CD4-positive, alpha-beta T cell treated with Interleukin-4 for 1 hour (primary cell): Measurements from ENCODE around the gene CLDN6.
A peak's percentile ranks its signal among the peaks of the same experiment; 100 is the strongest.

ENCODE experiments used
- DNase-seq, 2 donors: peaks; one replicate each; pipeline ENCODE4 v3.0.0-alpha.2; 2020 to 2022

CLDN6 gene

GRCh38 chr16:3026609-3027488 is 8.9 kb upstream of the CLDN6 start:
- no peak for DNase-seq

GRCh38 chr16:3026003-3026378 is 8.0 kb upstream of the CLDN6 start:
- DNase-seq, result no peak

GRCh38 chr16:3025032-3026002 is 7.3 kb upstream of the CLDN6 start:
- DNase-seq, result no peak

GRCh38 chr16:3023669-3024478 is 5.9 kb upstream of the CLDN6 start, which contains the start of the genes HCFC1R1 and THOC6:
TSS of gene HCFC1R1 (minus strand) at chr16:3023942. CDS start at chr16:3023941, 1 bp downstream.
TSS of gene THOC6 (plus strand) at chr16:3024035. CDS start at chr16:3024327, 292 bp downstream.
- peak; percentile 96 to 97 for DNase-seq

- DNase-seq, result no peak
These were observed 5.4 kb upstream of the CLDN6 start for GRCh38 chr16:3023415-3023668.

DNA sequence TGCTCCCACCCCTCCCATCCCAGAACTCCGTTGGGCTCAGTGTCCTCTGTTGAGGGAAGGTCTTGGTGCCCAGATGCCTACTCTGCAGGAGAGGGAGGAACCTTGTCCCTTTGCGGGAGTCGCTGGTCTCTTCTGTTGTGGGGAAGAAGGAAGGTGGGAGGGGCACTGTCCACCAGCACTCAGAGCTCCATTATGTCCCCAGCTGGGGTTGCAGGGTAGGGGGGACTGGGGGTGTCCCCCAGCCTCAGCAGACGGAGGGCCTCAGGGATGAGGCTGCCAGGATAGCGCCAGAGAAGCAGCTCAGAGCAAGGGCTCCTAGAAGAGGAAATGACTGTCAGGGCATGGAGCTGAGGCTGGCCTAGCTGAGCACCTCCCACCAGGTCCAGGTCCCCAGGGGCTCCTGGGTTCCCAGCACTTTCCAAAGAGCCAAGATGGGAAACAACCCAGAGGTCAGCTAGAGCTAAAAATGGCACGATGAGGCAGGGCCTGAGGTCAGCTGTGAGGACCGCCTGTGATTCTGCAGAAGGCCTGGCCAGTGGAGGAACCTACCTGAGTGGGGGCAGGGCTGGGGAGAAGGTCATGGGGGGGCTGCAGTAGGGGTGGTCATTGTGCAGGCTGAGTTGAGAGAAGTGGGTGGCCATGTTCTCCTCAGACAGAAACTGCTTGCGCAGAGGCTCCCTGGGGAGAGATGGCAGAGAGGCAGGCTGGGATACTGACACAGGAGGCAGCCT is 4.9 kb upstream of the CLDN6 start:
- DNase-seq, result no peak

GRCh38 chr16:3022208-3022683 is 4.3 kb upstream of the CLDN6 start:
- peak; percentile 61 to 73 for DNase-seq

DNA sequence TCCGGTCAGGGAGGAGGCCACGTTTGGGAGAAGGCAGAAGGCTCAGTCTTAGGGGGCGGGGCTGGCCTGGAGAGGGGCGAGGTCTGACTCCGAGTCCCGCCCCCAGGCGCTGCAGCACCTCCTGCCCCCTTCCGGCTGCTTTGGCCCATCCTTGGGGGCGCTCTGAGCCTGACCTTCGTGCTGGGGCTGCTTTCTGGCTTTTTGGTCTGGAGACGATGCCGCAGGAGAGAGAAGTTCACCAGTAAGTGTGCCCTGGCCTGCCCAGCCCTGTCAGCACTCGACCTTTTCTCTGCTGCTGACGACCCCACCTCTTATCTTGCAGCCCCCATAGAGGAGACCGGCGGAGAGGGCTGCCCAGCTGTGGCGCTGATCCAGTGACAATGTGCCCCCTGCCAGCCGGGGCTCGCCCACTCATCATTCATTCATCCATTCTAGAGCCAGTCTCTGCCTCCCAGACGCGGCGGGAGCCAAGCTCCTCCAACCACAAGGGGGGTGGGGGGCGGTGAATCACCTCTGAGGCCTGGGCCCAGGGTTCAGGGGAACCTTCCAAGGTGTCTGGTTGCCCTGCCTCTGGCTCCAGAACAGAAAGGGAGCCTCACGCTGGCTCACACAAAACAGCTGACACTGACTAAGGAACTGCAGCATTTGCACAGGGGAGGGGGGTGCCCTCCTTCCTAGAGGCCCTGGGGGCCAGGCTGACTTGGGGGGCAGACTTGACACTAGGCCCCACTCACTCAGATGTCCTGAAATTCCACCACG is 3.6 kb upstream of the CLDN6 start:
- peak; percentile 64 to 65 for DNase-seq

GRCh38 chr16:3020604-3021448 is 2.8 kb upstream of the CLDN6 start:
- peak; percentile 52 to 71 for DNase-seq

DNA sequence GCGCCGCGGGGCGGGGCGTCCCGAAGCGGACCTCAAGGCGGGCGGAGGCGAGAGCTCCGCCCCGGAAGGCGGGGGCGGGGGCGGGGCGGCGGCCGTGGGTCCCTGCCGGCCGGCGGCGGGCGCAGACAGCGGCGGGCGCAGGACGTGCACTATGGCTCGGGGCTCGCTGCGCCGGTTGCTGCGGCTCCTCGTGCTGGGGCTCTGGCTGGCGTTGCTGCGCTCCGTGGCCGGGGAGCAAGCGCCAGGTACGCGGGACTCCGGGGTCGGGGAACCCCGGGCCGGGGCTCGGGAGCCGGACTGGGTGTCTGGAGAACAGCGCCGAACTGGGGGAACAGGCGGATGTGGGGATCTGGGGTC is 2.2 kb upstream of the CLDN6 start, which contains the start of gene TNFRSF12A:
TNFRSF12A (plus strand) TSS at position 122 of the 357 bp plus-strand sequence; CDS start at position 152, 30 bp downstream.
- DNase-seq, result peak; percentile 73 to 74

GRCh38 chr16:3019594-3020246 is 1.7 kb upstream of the CLDN6 start:
- no peak for DNase-seq

GRCh38 chr16:3017344-3017743 is 639 bp downstream of the CLDN6 start:
- DNase-seq, result no peak

DNA sequence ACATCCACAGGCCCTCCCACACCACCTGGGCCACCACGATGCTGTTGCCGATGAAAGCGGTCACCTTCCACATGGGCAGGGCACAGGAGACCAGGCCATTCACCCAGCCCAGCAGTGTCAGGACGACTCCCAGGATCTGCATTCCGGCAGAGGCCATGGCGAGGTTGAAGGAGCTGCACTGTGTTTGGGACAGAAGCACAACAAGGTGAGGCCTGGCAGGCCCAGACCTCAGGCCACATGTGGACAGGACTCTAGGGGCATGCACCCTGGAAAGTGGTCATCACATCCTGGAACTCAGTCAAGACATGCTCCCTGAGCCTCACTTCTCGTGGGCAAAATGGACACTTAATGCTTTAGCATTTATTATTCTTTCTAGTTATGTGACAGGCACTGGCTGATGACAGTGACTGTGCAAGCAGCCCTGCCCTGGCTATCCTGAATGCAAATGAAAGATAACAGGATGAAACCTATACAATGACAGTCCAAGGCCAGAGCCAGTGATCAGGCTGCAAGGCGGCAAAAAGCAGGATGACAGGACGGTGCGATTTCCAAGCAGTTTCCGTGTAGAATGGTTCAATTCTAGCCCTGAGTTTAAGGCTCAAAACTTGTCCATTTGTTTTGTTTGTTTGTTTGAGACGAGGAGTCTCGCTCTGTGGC is 2.0 kb downstream of the CLDN6 start:
- no peak for DNase-seq

DNA sequence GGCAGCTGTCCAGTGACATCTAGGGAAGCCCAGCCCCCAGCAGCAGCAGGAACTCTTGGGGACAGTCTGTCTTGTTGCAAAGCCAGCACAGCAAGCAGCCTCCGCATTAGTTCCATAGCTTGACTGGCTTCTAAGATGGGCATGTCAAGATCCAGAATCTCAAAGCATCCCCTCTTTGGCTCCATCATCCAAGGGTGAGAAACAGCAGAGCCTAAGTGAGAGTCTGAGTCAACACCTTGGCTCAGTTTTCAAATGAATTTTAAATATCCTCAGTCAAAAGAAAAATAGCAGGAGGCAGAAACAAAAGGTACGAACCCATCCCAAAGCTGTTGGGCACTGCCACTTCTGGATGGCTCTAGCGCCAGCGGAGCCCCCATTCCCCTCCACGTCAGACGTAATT is 3.0 kb downstream of the CLDN6 start:
- no peak for DNase-seq

GRCh38 chr16:3013998-3014690 is 3.8 kb downstream of the CLDN6 start:
- DNase-seq, result no peak

- no peak for DNase-seq
These were observed 4.5 kb downstream of the CLDN6 start for GRCh38 chr16:3013491-3013951.

- DNase-seq, result no peak
These were observed 5.1 kb downstream of the CLDN6 start, which contains the start of gene CLDN9 for GRCh38 chr16:3012828-3013420. TSS of gene CLDN9 (plus strand) at chr16:3012923. CDS start at chr16:3013363, 440 bp downstream.

- no peak for DNase-seq
These were observed 5.7 kb downstream of the CLDN6 start for GRCh38 chr16:3012246-3012645.
